Suprapubic skin (tissue), 4 donors: ENCODE data around the gene ADAMTS2.

Experiments
- EP300 ChIP-seq: sonication (generic); formaldehyde crosslinking; IDR thresholded peaks from one replicate; pipeline ENCODE4 v1.6.1; 2017; ENCODE audit warnings: antibody characterized with exemption
- POLR2AphosphoS5 ChIP-seq, 3 donors: sonication (generic); formaldehyde crosslinking; IDR thresholded peaks; one replicate each; pipeline ENCODE4 v1.6.1; 2017; ENCODE audit warnings: antibody characterized with exemption in 3 of 3

GRCh38 chr5:179194941-179195381 lies 150.3 kb downstream of the ADAMTS2 start:
- TF ChIP-seq EP300 (no peak), POLR2AphosphoS5 (IDR thresholded peaks at IDR 0.05) (no peak)
